ENCODE results near the gene HOXB7.

HOXB7 gene

DNA sequence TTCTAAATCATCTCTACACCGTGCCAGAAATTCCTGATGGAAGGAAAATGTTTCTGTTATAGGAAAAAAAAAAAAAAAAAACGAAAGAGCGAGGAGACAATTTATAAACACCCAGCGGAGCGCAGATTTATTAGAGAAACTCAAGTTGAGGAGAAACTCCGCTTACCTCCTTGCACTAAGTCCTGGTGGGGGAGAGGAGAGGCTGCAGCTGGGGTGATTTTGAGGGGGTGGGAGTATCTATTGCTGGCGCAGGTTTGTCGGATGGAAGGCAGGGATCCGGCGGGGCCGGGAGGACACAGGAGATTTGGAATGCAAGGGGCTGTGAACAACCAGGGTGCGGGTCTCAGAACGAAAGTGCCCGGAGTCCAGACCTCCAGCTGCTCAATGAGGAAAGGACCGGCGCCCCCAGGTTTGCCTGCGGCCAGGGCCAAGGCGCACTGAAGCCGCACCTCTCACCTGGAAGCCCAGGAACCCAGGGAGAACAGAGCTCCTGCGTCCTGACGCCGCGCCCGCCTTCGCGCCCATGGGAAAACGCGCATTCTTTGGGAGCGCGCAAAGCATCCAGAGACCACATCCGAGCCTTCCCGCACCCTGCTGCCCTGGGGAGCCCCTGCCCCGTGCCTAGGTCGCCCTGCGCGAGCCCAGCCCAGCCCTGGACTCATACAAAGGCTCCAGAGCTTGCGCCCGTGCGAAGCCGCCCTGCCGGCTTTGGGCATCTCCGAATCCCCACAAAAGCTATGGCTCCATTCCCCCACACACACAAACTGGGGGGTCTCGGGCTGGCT, 6.8 kb upstream of the HOXB7 start:
- H3K4me3 ChIP-seq (ENCODE audit: low read depth, low read length): peak overlapping the region; percentile 74

DNA sequence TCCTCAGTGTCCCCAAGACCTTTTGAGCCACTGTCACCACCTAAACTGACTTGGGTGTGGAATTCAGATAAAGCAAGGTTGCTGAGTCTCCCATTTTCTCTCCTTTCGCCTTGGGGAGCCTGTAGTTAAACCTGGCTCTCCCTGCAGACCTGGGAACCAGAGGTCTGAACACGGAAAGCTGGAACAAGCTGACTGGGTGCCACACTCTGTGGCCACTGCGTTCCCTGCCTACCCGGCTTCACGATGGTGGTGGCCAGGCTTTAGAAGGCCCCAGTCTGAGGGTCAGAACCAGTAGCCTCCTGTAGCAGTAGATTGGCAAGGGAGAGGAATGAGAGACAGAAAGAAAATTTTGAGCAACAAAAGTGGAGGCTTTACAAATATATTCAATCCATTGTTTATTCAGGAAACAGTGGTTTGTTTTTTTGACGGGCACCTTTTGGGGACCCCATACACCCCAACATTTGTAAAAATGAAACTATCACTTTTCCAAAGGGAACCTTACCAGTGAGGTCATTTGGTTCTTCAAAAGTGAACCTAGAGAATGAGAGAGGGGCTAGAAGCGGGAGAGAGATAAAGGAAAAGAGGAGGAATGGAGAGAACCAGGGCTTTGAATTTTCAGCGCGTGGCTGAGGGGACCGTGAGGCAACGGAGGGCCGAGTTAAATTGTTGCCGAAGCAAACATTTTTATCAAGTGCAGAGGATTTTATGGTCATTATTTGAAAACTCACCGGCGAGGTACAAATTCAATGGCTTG, 6.1 kb upstream of the HOXB7 start:
- in situ Hi-C loops (cut with HindIII; ENCODE audit: low sequenced_read_pairs): no loop called here
- H3K4me3 ChIP-seq (ENCODE audit: low read depth, low read length): peak overlapping the region; percentile 74
- peak; percentile 38 for DNase-seq (ENCODE audit: low read depth, low spot score)
- TF ChIP-seq, protein P1, sequence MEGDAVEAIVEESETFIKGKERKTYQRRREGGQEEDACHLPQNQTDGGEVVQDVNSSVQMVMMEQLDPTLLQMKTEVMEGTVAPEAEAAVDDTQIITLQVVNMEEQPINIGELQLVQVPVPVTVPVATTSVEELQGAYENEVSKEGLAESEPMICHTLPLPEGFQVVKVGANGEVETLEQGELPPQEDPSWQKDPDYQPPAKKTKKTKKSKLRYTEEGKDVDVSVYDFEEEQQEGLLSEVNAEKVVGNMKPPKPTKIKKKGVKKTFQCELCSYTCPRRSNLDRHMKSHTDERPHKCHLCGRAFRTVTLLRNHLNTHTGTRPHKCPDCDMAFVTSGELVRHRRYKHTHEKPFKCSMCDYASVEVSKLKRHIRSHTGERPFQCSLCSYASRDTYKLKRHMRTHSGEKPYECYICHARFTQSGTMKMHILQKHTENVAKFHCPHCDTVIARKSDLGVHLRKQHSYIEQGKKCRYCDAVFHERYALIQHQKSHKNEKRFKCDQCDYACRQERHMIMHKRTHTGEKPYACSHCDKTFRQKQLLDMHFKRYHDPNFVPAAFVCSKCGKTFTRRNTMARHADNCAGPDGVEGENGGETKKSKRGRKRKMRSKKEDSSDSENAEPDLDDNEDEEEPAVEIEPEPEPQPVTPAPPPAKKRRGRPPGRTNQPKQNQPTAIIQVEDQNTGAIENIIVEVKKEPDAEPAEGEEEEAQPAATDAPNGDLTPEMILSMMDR (IDR thresholded peaks at IDR 0.05; ENCODE audit: low read depth, low read length): no peak

More for the DNA sequence above, 6.8 kb upstream of the HOXB7 start:
- in situ Hi-C loops (cut with HindIII; ENCODE audit: low sequenced_read_pairs): no loop called here
- DNase-seq (ENCODE audit: low read depth, low spot score): peak; percentile 24
- TF ChIP-seq, protein P1 (IDR thresholded peaks at IDR 0.05; ENCODE audit: low read depth, low read length): no peak

DNA sequence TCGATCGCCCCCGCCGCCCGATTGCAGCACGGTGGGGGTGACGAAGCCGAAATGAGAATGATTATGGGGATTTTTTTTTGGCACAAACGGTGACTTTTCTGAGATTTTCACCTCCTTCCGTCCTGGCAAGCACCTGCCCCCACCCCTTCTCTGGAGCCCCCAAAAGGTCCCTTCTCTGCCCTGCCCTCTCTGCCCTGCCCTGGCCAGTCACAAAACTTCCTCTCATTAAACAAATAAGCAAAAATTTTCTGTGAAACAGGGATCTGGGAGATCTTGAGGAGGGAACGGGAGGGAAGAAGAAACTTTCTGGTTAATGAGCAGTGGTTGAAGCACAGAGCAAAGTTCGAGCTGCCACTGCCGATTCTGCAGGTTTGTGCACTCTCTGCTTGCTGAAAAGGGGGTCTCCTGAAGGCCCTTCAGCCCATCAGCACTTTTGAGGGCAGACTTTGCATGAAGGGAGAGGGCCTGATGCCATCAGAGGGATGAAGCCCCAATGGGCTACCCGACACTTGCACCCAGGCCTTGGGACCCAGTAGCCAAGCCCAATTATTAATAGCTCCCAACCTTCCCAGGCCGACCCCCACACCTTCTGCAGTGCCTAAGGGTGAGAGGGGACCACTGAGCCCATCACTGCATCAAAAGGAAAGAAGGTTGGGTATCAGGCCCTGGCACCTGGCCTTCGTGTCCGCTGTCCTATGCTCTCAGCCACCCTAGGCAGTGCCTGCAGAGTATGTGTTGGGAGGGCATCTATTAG, 5.3 kb upstream of the HOXB7 start:
- H3K4me3 ChIP-seq (ENCODE audit: low read depth, low read length): peak overlapping the region; percentile 75
- in situ Hi-C loops (cut with HindIII; ENCODE audit: low sequenced_read_pairs): no loop called here
- TF ChIP-seq, protein P1 (IDR thresholded peaks at IDR 0.05; ENCODE audit: low read depth, low read length): no peak
- DNase-seq (ENCODE audit: low read depth, low spot score): peak; percentile 50

DNA sequence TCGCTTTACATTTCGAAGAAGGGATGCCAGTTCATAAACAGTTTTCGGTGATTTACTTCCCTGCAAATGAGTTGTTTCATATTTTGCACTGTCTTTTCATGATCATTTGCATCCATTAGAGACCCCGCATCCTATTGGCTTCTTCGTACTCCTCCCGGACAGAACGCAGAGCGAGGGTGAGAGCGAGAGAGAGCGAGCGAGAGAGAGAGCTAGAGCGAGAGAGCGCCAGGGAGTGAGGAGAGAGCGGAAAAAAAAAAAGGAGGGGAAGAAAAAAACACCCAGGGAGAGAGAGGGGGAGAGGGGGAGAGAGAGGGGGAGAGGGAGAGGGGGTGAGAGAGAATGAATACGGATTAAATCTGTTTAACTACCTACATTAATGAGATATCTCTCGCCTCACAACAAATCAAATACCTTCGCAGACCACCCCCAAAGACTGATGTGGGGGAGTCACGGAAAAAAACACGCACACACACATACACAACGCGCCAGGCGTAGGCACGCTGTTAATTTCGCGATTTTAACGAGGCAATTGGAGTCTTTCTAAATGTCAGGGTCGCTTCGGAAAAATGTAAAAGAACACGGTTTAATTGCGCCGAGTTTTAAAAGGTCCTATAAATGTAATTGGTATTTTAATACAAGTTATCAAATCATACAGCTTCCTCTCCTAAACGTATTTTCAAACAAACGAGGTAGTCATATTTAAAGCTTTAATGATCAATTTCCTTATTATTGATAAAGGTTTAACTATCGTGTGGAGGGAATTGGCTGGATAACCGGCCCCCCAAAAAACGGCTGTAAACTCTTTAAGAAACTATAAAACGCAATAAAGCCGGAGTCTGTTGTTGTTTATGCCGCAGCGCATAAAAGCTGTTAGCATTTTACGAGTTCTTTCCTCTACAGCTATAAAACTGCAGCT, 4.5 kb upstream of the HOXB7 start, which contains the start of gene HOXB8:
TSS of gene HOXB8 (minus strand) at position 246 of the 916 bp plus-strand sequence. CDS start 588 bp downstream, outside the sequence.
- TF ChIP-seq, protein P1 (IDR thresholded peaks at IDR 0.05; ENCODE audit: low read depth, low read length): no peak
- peak; percentile 86 for DNase-seq (ENCODE audit: low read depth, low spot score)
- in situ Hi-C loops (cut with HindIII; ENCODE audit: low sequenced_read_pairs): no loop called here
- peak within 1 kb of the TSS; percentile 75 for H3K4me3 ChIP-seq (ENCODE audit: low read depth, low read length)

DNA sequence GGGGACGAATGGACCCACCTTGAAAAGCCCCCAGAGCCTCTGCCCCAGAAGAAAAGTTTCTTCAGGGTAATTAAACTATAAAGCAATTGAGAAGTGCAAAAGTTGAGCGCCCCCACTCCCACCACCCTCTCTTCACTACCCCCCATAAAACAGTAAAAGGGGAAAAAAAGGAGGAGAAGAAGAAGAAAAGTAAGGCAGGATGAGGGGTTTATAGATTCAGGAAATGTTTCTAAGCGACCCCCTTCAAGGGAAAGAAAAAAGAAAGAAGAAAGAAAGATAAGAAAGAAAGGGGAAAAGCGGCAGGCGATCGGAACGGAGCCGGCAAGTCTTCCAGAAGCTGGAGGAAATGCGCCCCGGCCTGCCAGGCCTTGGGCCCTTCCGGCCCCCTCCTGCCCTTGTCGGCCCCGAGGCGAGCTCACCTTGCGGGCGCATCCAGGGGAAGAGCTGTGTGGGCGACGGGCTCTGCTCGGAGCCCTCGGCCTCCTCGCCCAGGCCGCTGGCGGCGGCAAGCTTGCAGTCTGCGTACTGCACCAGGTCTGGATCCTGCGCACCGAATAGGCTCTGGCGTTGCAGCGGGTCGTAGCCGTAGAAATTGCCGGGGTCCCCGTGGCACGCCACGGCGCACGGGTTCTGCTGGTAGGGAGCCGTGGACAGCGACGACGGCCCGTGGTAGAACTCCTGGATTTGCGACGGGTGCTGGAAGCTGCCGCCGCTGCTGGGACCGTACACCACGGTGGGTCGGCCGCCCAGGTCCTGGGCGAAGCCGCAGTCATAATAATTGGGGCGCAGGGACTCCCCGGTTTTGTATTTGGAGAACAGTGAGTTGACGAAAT, 3.3 kb upstream of the HOXB7 start:
- DNase-seq (ENCODE audit: low read depth, low spot score): peak; percentile 44
- TF ChIP-seq, protein P1 (IDR thresholded peaks at IDR 0.05; ENCODE audit: low read depth, low read length): no peak
- in situ Hi-C loops (cut with HindIII; ENCODE audit: low sequenced_read_pairs): no loop called here
- H3K4me3 ChIP-seq (ENCODE audit: low read depth, low read length): peak overlapping the region; percentile 75
